GM23338 (cell line): ENCODE results near the gene COL8A2. TPM values are rescaled to one million over a fixed set of nuclear protein-coding genes. Genes with fewer than 3 reads are reported as not detected.

Experiments used
- ATAC-seq: fragments of 200-7000 bp; cut with Tn5 transposase; 3 replicates; pipeline ENCODE4 v1.9.1; 2020
- DNase-seq: peaks from one replicate; pipeline ENCODE4 v3.0.0-alpha.2; 2015; ENCODE audit warnings: low spot score
- H2AFZ ChIP-seq: fragments of 200-600 bp; sonication (generic); 2 replicates; pipeline ENCODE4 v1.8.0; 2016; ENCODE audit warnings: antibody characterized with exemption, mild to moderate bottlenecking, moderate library complexity
- H3F3A ChIP-seq: fragments of 200-600 bp; sonication (generic); replicated peaks from 2 replicates; pipeline ENCODE4 v1.8.0; 2017; ENCODE audit warnings: antibody characterized with exemption, mixed run types, low read depth
- H3K27ac ChIP-seq: fragments of 200-600 bp; sonication (generic); 2 replicates; pipeline ENCODE4 v1.6.1; 2016; ENCODE audit warnings: low read depth
- H3K27me3 ChIP-seq: fragments of 200-600 bp; sonication (generic); 2 replicates; pipeline ENCODE4 v1.8.0; 2016; ENCODE audit warnings: mild to moderate bottlenecking, mixed run types, moderate library complexity; ENCODE audit not compliant: insufficient read depth
- H3K36me3 ChIP-seq: fragments of 200-600 bp; sonication (generic); 2 replicates; pipeline ENCODE4 v1.8.0; 2016; ENCODE audit warnings: mild to moderate bottlenecking; ENCODE audit not compliant: insufficient read depth
- H3K4me1 ChIP-seq: fragments of 200-600 bp; sonication (generic); 2 replicates; pipeline ENCODE4 v1.8.0; 2016; ENCODE audit warnings: mild to moderate bottlenecking, moderate library complexity; ENCODE audit not compliant: insufficient read depth
- H3K4me2 ChIP-seq: fragments of 200-600 bp; sonication (generic); 2 replicates; pipeline ENCODE4 v1.7.1; 2017; ENCODE audit warnings: mixed run types
- H3K4me3 ChIP-seq: fragments of 200-600 bp; sonication (generic); 2 replicates; pipeline ENCODE4 v1.6.1; 2016; ENCODE audit warnings: mixed run types
- H3K79me2 ChIP-seq: fragments of 200-600 bp; sonication (generic); replicated peaks from 2 replicates; pipeline ENCODE4 v1.8.0; 2017; ENCODE audit warnings: mild to moderate bottlenecking; ENCODE audit not compliant: insufficient read depth
- H3K9me2 ChIP-seq: fragments of 200-600 bp; sonication (generic); 2 replicates; pipeline ENCODE4 v1.8.0; 2017; ENCODE audit not compliant: insufficient read depth
- H4K20me1 ChIP-seq: fragments of 200-600 bp; sonication (generic); replicated peaks from 2 replicates; pipeline ENCODE4 v1.8.0; 2017; ENCODE audit warnings: mild to moderate bottlenecking; ENCODE audit not compliant: insufficient read depth
- H3K27ac Mint-ChIP-seq: 2 replicates; pipeline ENCODE4 v1.8.0; 2020; ENCODE audit warnings: inconsistent platforms, mild to moderate bottlenecking, moderate library complexity, mixed read lengths
- H3K27me3 Mint-ChIP-seq: 3 replicates; pipeline ENCODE4 v1.8.0; 2022; ENCODE audit warnings: low read depth, mild to moderate bottlenecking, moderate library complexity, mixed read lengths, inconsistent platforms; ENCODE audit not compliant: insufficient read depth, poor library complexity
- H3K36me3 Mint-ChIP-seq: 3 replicates; pipeline ENCODE4 v1.8.0; 2021; ENCODE audit warnings: low read depth, mild to moderate bottlenecking, inconsistent platforms, moderate library complexity, mixed read lengths
- H3K4me1 Mint-ChIP-seq: 3 replicates; pipeline ENCODE4 v1.8.0; 2020; ENCODE audit warnings: mild to moderate bottlenecking, inconsistent platforms, mixed read lengths
- H3K4me3 Mint-ChIP-seq: 3 replicates; pipeline ENCODE4 v1.8.0; 2021; ENCODE audit warnings: moderate library complexity, mild to moderate bottlenecking, inconsistent platforms, mixed read lengths
- H3K9me3 Mint-ChIP-seq: 3 replicates; pipeline ENCODE4 v1.8.0; 2020; ENCODE audit warnings: moderate library complexity, mild to moderate bottlenecking, inconsistent platforms, mixed read lengths
- EZH2 ChIP-seq: fragments of 200-600 bp; sonication (generic); IDR thresholded peaks from one replicate; pipeline ENCODE4 v1.8.0; 2017; ENCODE audit warnings: antibody characterized with exemption, mild to moderate bottlenecking, low read depth; ENCODE audit not compliant: unreplicated experiment
- NANOG ChIP-seq: IDR thresholded peaks from 2 replicates; pipeline ENCODE4 v1.6.1; 2016; ENCODE audit warnings: antibody characterized with exemption, borderline replicate concordance
- POLR2AphosphoS5 ChIP-seq: IDR thresholded peaks from 2 replicates; pipeline ENCODE4 v1.6.1; 2016; ENCODE audit warnings: antibody characterized with exemption, low read depth
- REST ChIP-seq: IDR thresholded peaks from one replicate; pipeline ENCODE4 v1.6.1; 2018; ENCODE audit warnings: antibody characterized with exemption; ENCODE audit not compliant: unreplicated experiment
- ZNF114 ChIP-seq: fragments of 250-450 bp; sonication (Bioruptor Pico); IDR thresholded peaks from 2 replicates; pipeline ENCODE4 v1.5.0; 2020; ENCODE audit warnings: mild to moderate bottlenecking, moderate library complexity
- ZNF331 ChIP-seq: fragments of 250-450 bp; sonication (Bioruptor Pico); IDR thresholded peaks from 2 replicates; pipeline ENCODE4 v1.5.0; 2020; ENCODE audit warnings: low read depth, mild to moderate bottlenecking, moderate library complexity
- polyA plus RNA-seq: library from polyadenylated mRNA; unstranded; fragments of >200 nt; fragmentation: Nextera tagmentation; extraction: Ambion mirVana; gene quantifications from 2 replicates; pipeline ENCODE4 v1.2.1, GENCODE V29; 2016
- total RNA-seq: library from RNA; depleted of rRNA; stranded (reverse); fragments of >200 nt; shearing (Covaris generic); gene quantifications from 2 replicates; pipeline ENCODE4 v1.2.3, GENCODE V29; 2014
- TF ChIP-seq, protein P1 (sequence below), 2 experiments: fragments of 200-600 bp in 1 of 2; sonication (generic) in 1 of 2; conservative IDR thresholded peaks; 2 replicates each; pipeline versions ENCODE4 v1.5.1 to v1.6.1; 2016 to 2017; ENCODE audit warnings: antibody characterized with exemption in 2 of 2, low read depth in 2 of 2, mild to moderate bottlenecking in 2 of 2, moderate library complexity in 1 of 2
- TF ChIP-seq, protein P2 (sequence below): fragments of 250-450 bp; sonication (Bioruptor Pico); IDR thresholded peaks from 2 replicates; pipeline ENCODE4 v1.5.0; 2020; ENCODE audit warnings: mild to moderate bottlenecking, moderate library complexity

Gene COL8A2
- total and polyA plus RNA-seq, 2 experiments from 2014 or later = 0.95 to 4.9 TPM

GRCh38 chr1:36086529-36087232 lies 38.3 kb downstream of the COL8A2 start (continued):
- TF ChIP-seq, protein P1, sequence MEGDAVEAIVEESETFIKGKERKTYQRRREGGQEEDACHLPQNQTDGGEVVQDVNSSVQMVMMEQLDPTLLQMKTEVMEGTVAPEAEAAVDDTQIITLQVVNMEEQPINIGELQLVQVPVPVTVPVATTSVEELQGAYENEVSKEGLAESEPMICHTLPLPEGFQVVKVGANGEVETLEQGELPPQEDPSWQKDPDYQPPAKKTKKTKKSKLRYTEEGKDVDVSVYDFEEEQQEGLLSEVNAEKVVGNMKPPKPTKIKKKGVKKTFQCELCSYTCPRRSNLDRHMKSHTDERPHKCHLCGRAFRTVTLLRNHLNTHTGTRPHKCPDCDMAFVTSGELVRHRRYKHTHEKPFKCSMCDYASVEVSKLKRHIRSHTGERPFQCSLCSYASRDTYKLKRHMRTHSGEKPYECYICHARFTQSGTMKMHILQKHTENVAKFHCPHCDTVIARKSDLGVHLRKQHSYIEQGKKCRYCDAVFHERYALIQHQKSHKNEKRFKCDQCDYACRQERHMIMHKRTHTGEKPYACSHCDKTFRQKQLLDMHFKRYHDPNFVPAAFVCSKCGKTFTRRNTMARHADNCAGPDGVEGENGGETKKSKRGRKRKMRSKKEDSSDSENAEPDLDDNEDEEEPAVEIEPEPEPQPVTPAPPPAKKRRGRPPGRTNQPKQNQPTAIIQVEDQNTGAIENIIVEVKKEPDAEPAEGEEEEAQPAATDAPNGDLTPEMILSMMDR (conservative IDR thresholded peaks at IDR 0.05; ENCODE audit: low read depth in 2 of 2) = no peak
- TF ChIP-seq NANOG (no peak), REST (no peak), ZNF331 (CRISPR knock-in tag) (no peak), POLR2AphosphoS5 (no peak), ZNF114 (CRISPR knock-in tag) (no peak)

- H3K36me3 ChIP-seq = no peaks in the 10 kb centered on the region
- no peaks in the 10 kb centered on the region for H3K9me2 ChIP-seq
- Mint-ChIP-seq H3K4me3 (no peak overlapping the region), H3K36me3 (peaks cover 5% of the 10 kb centered on the region; the same call in 2 of the 3 replicates), H3K27me3 (peaks cover 9% of the 10 kb centered on the region), H3K4me1 (peaks cover 18% of the 10 kb centered on the region), H3K9me3 (no peaks in the 10 kb centered on the region; the same call in 2 of the 3 replicates), H3K27ac (no peak overlapping the region)
- peaks cover 13% of the 10 kb centered on the region for H3K79me2 ChIP-seq
- ATAC-seq (no peak), DNase-seq (no peak)
- no peak overlapping the region for H2AFZ ChIP-seq
- H3K4me1 ChIP-seq = peaks cover 6% of the 10 kb centered on the region; the same call in 1 of the 2 replicates
- no peak overlapping the region for H3K27ac ChIP-seq
- peaks cover 3% of the 10 kb centered on the region; the same call in 1 of the 2 replicates for H4K20me1 ChIP-seq
- H3K4me3 ChIP-seq = no peak overlapping the region
- H3K27me3 ChIP-seq = peaks cover 9% of the 10 kb centered on the region; the same call in 1 of the 2 replicates
- 0 out of 2 replicates have a peak, but pooled peaks cover 10% of the 10 kb centered on the region for H3F3A ChIP-seq
- H3K4me2 ChIP-seq = no peak overlapping the region
- TF ChIP-seq, protein P2, sequence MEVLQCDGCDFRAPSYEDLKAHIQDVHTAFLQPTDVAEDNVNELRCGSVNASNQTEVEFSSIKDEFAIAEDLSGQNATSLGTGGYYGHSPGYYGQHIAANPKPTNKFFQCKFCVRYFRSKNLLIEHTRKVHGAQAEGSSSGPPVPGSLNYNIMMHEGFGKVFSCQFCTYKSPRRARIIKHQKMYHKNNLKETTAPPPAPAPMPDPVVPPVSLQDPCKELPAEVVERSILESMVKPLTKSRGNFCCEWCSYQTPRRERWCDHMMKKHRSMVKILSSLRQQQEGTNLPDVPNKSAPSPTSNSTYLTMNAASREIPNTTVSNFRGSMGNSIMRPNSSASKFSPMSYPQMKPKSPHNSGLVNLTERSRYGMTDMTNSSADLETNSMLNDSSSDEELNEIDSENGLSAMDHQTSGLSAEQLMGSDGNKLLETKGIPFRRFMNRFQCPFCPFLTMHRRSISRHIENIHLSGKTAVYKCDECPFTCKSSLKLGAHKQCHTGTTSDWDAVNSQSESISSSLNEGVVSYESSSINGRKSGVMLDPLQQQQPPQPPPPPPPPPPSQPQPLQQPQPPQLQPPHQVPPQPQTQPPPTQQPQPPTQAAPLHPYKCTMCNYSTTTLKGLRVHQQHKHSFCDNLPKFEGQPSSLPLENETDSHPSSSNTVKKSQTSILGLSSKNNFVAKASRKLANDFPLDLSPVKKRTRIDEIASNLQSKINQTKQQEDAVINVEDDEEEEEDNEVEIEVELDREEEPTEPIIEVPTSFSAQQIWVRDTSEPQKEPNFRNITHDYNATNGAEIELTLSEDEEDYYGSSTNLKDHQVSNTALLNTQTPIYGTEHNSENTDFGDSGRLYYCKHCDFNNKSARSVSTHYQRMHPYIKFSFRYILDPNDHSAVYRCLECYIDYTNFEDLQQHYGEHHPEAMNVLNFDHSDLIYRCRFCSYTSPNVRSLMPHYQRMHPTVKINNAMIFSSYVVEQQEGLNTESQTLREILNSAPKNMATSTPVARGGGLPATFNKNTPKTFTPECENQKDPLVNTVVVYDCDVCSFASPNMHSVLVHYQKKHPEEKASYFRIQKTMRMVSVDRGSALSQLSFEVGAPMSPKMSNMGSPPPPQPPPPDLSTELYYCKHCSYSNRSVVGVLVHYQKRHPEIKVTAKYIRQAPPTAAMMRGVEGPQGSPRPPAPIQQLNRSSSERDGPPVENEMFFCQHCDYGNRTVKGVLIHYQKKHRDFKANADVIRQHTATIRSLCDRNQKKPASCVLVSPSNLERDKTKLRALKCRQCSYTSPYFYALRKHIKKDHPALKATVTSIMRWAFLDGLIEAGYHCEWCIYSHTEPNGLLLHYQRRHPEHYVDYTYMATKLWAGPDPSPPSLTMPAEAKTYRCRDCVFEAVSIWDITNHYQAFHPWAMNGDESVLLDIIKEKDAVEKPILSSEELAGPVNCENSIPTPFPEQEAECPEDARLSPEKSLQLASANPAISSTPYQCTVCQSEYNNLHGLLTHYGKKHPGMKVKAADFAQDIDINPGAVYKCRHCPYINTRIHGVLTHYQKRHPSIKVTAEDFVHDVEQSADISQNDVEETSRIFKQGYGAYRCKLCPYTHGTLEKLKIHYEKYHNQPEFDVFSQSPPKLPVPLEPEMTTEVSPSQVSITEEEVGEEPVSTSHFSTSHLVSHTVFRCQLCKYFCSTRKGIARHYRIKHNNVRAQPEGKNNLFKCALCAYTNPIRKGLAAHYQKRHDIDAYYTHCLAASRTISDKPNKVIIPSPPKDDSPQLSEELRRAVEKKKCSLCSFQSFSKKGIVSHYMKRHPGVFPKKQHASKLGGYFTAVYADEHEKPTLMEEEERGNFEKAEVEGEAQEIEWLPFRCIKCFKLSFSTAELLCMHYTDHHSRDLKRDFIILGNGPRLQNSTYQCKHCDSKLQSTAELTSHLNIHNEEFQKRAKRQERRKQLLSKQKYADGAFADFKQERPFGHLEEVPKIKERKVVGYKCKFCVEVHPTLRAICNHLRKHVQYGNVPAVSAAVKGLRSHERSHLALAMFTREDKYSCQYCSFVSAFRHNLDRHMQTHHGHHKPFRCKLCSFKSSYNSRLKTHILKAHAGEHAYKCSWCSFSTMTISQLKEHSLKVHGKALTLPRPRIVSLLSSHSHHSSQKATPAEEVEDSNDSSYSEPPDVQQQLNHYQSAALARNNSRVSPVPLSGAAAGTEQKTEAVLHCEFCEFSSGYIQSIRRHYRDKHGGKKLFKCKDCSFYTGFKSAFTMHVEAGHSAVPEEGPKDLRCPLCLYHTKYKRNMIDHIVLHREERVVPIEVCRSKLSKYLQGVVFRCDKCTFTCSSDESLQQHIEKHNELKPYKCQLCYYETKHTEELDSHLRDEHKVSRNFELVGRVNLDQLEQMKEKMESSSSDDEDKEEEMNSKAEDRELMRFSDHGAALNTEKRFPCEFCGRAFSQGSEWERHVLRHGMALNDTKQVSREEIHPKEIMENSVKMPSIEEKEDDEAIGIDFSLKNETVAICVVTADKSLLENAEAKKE (CRISPR knock-in tag) = no peak
- TF ChIP-seq, protein P1 (conservative IDR thresholded peaks at IDR 0.05; ENCODE audit: low read depth in 2 of 2) = no peak
- TF ChIP-seq NANOG = no peak
- TF ChIP-seq ZNF114 (CRISPR knock-in tag) = no peak
- no peak for TF ChIP-seq EZH2
These were observed 39.1 kb downstream of the COL8A2 start for GRCh38 chr1:36085686-36086526.
